Hippocampal formation (tissue), 2 donors: ENCODE results near the gene RNASE4.
"Not testable (repeated sequence)": the region's sequence is repeated elsewhere in the genome, so short reads cannot be mapped to it uniquely, and the experiment has no call there.

ENCODE experiments used
- DNase-seq, 2 donors: peaks; one replicate each; lab custom pipeline; 2025; lab: John Stamatoyannopoulos, UW

The RNASE4 gene

GRCh38 chr14:20698934-20699333 lies 14.6 kb downstream of the RNASE4 start:
- DNase-seq = no peak

- no peak for DNase-seq
Measured at GRCh38 chr14:20699931-20700330, 15.6 kb downstream of the RNASE4 start.

GRCh38 chr14:20700965-20701364 lies 16.6 kb downstream of the RNASE4 start:
- DNase-seq = not testable (repeated sequence)

GRCh38 chr14:20706657-20707355 lies 22.4 kb downstream of the RNASE4 start:
- DNase-seq = no peak

GRCh38 chr14:20707622-20708021 lies 23.3 kb downstream of the RNASE4 start:
- no peak for DNase-seq

GRCh38 chr14:20711261-20711660 lies 26.9 kb downstream of the RNASE4 start:
- DNase-seq = no peak

- DNase-seq = no peak
Measured at GRCh38 chr14:20711685-20712084, 27.3 kb downstream of the RNASE4 start.

GRCh38 chr14:20712904-20713303 lies 28.5 kb downstream of the RNASE4 start:
- no peak for DNase-seq

- DNase-seq = peak in 1 of 2 donors; percentile 26
Measured at GRCh38 chr14:20714593-20715250, 30.4 kb downstream of the RNASE4 start.

GRCh38 chr14:20719777-20720176 lies 35.4 kb downstream of the RNASE4 start:
- DNase-seq = no peak

GRCh38 chr14:20720741-20721140 lies 36.4 kb downstream of the RNASE4 start:
- DNase-seq = no peak

- no peak for DNase-seq
Measured at GRCh38 chr14:20722016-20722415, 37.7 kb downstream of the RNASE4 start.

- no peak for DNase-seq
Measured at GRCh38 chr14:20723488-20723887, 39.1 kb downstream of the RNASE4 start.

GRCh38 chr14:20726121-20726520 lies 41.8 kb downstream of the RNASE4 start:
- not testable (repeated sequence) for DNase-seq

GRCh38 chr14:20726531-20726930 lies 42.2 kb downstream of the RNASE4 start:
- DNase-seq = no peak

GRCh38 chr14:20730891-20731290 lies 46.5 kb downstream of the RNASE4 start:
- no peak for DNase-seq

GRCh38 chr14:20732477-20732876 lies 48.1 kb downstream of the RNASE4 start:
- no peak for DNase-seq

- DNase-seq = no peak
Measured at GRCh38 chr14:20732979-20733635, 48.7 kb downstream of the RNASE4 start.

GRCh38 chr14:20733684-20734429 lies 49.5 kb downstream of the RNASE4 start:
- no peak for DNase-seq

- DNase-seq = no peak
Measured at GRCh38 chr14:20734430-20734806, 50.1 kb downstream of the RNASE4 start.

- not testable (repeated sequence) for DNase-seq
Measured at GRCh38 chr14:20738292-20738691, 53.9 kb downstream of the RNASE4 start.

- DNase-seq = no peak
Measured at GRCh38 chr14:20742132-20742531, 57.8 kb downstream of the RNASE4 start.
